DMS 273 (cell line): ENCODE results near the gene SUV39H1.

Experiments
- DNase-seq: peaks from one replicate; lab custom pipeline; 2025; ENCODE audit not compliant: unreplicated experiment; lab: John Stamatoyannopoulos, UW

SUV39H1 gene

DNA sequence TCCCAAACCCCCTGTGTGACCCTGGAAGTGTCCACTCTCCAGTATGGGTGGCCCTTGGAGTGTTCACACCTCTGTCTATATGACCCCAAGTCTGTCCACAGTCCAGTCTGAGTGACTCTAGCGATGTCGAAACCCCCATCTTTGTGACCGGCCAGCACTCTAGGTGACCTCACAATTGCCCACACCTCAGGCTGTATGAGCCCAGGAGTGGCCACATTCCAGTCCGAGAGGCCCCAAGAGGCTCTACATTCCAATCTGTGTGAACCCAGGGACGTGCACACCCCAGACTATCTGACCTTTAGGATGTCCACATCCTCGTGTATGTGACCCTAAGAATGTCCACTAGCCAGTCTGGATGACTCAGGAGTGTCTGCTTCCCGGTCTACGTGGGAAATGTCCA is 57.7 kb downstream of the SUV39H1 start:
- DNase-seq, result no peak
